NCI-H1694 (cell line): Measurements from ENCODE around the gene TRIB2.
"Not testable (repeated sequence)": the region's sequence is repeated elsewhere in the genome, so short reads cannot be mapped to it uniquely, and the experiment has no call there.

ENCODE experiments used
- DNase-seq: peaks from one replicate; lab custom pipeline; 2025; lab: John Stamatoyannopoulos, UW

TRIB2 gene

DNA sequence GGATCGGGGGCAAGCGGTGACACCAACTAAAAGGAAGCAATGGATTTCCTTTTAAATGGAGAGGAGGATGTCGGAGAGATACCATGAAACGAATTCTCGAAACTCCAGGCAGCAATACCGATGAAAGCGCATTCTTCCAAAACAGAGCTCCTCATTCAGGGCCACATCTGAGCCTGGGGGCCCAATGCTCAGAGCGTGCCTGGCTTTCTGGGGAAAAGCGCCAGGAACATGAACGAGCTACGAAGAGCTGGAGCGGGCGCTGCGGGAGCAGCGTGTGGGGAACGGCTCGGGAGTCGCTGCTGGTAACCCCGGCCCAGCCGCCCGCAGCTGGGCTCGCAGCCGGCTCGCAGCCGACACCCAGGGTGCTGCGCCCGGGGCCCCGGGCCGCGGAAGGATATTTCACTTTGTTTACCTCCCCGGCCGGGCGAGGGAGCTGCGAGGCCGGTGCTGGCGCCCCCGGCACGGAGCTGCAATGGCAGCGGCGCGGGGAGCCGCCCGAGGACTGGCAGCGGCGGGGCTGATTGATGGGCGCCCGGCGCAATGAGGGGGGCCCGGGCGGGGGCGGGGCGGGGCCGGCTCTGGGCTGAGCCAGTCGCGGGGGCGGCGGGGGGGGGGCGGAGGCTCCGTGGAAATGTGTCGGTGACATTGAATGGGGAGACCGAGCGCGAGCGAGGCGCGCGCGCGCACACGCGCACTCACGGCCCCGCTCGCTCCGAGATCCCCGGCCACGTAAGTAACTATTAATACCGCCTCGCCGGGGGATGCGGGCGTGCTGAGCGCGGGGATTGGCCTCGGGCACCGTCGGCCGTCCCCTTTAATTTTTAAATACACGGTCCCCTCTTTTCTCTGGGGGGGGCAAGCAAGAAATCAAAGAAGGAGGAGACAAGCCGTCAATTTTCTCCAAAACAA is at the start of gene TRIB2:
Gene TRIB2 (plus strand): TSS at position 655 of the 909 bp plus-strand sequence. CDS start 1,372 bp downstream, outside the sequence.
- peak; percentile 80 for DNase-seq

DNA sequence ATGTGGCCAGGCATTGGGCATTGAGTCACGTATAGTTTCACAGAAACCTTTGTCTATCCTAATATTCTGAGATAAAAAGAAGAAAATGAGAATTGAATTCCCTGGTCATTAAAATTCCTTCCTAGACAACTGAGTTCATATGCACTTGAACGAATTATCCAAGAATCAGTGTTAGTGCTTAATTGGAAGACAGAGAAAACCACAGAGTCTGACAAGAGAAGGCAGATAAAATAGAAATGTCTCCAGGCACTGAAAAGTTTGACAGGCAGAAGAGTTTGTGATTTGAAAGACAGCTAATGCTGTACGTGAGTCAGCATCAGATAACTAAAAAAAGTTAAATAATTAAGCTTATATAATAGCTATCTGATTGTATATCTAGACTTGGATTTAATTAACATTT is 47.7 kb upstream of the TRIB2 start:
- DNase-seq = no peak

DNA sequence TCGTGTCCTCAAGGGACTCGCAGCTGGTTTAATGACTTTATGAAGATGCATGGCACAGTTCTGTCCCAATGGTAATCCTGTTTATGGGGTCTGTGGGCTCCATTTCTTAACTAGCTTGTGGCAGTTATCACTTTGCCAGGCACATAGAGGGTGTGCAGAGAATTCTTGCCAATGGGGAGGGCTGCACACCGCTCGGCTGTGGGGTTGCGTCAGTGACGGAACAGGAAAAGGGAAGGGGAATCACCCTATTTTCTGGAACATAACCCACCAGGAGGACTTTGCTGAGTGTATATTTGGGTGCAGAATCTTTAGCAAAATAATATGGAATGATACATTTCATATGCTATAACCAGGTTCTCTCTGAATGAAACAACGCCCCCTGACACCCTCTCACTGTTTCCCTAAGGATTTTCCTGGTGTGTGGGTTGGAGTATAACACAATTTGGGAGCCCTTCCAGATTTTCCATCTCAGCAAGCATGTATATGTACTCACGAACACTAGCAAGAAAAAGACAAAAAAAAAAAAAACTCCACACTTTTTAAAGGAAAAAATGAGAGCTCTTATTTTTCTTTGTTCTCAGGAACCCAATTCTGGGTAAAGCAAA is 43.9 kb upstream of the TRIB2 start:
- DNase-seq = no peak

DNA sequence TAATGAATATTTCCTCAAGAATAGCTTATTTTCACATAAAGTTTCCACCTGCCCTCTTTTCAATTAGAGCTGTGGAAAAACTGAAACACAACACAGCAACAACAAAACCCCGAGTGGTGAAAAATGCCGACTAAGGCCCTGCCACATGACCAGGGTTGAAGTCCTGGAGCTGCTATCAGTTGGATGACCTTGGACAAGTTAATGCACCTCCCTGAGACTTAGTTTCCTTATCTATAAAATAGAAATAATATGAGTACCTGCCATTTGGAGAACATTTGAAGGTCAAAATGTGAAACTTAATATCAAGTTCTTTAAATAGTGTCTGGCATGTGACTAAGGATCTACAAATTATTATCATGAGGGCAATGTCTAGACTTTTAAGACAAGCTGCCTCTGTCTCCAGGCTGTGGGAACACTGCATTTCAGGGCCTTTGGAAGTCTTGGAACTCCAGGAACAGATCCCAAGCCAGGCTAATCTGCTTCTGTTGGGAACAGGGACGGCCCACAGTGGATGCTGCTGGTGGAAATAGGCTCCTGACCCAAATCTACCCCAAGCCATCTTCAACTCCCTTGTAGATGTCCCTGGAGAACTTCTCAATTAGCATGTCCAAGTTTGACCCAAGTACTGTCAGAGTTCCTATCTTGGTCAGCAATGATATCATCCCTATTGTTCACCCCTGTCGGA is 42.0 kb upstream of the TRIB2 start:
- DNase-seq = no peak

DNA sequence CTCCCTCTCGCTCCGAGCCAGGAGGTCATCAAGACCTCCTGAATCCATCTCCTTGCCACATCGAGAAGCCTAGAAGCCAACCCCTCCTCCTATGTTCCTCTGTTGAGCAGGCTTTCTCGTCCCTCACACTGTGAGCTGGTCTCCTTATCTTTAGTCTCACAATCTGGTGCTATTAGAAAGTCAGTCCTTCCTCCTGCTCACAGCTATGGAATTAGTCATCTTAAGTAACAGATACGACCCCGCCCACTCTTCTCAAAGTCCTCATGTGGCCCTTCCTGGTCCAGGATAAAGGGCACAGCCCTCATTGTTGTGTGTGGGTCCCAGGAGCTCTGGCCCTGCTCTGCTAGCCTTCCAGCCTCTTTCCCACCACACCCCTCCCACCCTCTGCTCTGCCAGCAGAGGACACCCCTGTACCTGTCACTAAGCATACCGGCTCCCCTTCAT is 41.4 kb upstream of the TRIB2 start:
- no peak for DNase-seq

DNA sequence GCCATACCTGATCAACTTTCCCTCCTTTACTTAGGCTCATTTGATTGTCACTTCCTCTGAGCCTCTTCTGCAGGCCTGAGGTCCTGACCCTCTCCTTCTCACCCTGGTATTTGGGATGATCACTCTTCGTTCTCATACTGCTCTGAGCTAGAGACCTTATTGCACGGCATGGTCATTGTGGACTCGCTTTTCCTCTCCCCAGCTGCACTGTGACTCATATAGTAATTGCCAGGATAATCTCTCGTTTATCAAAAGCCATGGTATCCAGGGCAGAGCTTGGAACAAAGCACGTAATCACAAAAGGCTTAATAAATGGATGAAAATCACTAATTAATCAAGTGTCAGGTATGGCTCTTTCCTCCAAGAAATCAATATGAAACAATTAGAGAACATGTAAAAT is 40.9 kb upstream of the TRIB2 start:
- no peak for DNase-seq

DNA sequence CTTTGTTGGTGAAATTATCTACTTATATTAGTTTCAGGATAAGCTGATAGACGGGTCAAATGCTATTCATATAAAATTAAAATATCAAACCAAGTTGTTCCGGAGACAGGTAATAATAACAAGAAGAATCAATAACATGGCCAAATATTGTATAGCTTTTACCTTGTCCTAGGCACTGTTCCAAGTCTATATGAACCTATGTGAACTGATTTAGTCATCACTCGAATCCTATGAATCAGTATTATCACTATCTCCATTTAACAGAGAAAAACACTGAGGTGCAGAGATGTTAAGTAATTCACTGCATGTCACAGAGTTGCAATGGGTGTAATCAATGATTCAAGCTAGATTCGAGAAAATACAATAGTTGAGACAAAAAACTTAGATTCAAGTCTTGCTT is 40.0 kb upstream of the TRIB2 start:
- no peak for DNase-seq

DNA sequence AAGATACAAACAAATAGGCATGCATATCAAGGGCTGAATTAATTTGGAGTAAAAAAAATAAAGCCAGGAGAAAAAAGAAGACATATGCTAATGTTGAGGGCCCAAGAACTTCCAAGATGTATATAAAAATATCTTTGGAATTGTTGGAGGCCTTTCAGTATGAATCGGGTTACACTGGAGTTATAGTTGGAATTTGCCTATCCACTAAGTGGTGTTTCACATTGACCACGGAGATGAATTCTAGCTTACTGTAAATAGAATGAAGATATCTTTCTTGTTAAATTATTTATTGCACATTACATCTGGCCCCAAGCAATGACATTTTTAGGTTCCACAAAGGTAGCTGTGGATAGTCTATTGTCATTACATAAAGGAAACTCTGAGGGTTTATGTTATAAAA is 38.5 kb upstream of the TRIB2 start:
- DNase-seq = no peak

DNA sequence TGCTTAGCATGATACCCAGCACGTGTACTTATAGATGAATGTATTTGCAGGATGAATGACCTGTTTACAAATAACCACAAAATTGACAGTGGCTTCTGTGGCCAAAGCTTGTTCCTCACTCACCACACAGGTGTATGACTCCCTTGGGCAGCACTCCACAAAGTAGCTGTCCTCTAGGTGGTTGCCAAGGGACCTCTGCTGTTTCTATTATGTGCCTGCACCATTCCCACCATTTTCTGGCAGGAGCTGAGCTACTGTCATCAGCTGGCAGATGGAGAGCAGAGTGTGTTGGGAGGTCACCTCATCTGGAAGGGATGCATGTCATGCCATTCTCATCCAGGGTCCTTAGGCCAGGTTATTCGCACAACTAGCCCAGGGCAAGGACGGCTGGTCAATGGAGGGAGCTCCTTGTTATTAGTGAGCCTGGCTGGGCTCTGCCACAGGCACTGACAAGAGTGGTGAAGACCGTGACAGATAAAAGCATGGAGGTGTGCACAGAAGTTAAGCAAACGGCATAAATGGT is 37.1 kb upstream of the TRIB2 start:
- DNase-seq = no peak

DNA sequence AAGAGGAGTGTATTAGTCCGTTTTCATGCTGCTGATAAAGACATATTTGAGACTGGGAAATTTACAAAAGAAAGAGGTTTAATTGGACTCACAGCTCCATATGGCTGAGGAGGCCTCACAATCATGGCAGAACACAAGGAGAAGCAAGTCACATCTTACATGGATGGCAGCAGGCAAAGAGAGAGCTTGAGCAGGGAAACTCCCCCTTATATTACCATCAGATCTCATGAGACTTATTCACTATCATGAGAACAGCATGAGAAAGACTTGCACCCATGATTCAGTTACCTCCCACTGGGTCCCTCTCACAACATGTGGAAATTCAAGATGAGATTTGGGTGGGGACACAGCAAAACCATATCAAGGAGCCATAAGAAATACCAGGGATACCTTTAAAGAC is 36.6 kb upstream of the TRIB2 start:
- not testable (repeated sequence) for DNase-seq

DNA sequence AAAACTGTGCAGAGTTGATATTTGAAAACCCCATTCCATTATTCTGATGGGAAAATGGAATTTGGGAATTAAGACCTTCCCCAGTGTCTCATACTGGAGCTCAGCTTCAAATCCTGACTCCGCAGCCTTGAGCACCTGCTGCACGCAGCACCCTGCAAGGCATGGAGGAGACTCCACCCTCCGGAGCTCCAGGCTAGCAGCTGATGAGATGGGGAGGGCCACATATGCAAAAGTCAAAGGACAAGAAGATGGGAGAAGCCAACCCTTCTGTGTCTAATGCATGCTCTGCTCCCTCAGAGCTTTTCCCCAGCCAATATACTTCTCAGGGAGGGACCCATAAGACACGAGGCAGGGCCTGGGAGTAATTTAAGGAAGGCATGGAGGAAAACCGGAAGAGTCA is 34.7 kb upstream of the TRIB2 start:
- no peak for DNase-seq

DNA sequence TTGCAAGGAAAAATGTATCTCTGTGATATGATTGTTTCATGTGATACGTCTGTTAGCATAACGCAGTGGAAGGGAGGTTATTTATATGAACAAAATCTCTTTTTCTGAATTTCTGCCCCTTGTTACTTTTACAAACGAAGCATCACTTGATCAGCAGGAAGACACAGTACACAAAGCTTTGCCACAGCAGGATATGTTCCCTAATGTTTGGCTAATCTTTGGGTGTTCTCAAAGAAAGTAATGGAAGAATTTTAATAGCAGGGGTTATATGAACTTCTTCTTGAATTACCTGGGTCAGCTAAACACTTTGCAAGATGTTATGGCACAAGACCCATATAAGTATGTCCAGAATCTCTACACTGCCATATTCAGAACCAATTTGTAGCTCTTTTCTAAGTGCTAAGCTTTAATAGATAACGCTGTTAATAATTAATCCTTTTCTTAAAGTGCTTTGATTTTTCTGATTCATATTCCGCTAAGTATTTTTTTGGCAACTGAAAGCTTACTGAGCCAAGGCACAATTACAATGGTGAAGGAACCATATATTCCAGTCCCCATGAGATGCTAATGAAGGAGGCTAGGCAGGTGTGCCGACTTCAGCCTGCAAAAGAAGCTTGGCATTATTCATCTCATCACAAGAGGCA is 33.2 kb upstream of the TRIB2 start:
- DNase-seq = no peak

DNA sequence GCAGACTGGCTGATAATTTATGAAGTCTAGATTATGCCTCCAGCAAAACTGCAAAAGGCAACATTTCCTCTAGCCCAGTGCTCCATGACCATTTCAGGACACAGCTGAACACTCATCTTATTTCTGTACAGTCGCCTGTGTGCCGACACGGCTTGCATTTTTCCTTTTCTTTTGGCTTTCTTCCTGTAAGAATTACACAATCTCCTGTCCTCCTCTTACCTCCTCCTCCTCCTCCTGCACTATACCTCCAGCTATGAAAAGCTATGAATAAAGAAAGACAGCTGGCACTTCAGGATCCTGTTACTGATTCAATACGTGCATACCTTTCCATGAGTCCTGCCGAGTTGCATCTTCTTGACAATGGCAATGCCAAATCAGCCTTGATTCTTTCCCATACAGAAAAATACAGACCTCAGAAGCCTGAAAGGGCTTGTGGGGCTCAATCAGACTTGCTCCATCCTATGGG is 32.2 kb upstream of the TRIB2 start:
- DNase-seq = no peak

DNA sequence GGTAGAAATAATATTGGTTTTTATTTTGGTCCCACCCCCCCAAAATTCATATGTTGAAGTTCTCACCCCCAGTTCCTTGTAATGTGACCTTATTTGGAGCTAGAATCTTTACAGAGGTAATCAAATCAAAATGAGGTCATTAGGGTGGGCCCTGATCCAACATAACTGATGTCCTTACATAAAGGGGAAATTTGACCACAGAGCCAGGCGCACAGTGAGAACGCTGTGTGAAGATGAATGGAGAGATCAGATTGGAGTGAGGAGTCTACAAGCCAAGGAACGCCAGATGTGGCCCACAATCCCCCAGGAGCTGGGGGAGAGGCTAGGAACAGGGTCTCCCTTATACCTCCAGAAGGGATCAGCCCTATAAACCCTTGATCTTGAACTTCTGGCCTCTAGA is 31.6 kb upstream of the TRIB2 start:
- DNase-seq = no peak

DNA sequence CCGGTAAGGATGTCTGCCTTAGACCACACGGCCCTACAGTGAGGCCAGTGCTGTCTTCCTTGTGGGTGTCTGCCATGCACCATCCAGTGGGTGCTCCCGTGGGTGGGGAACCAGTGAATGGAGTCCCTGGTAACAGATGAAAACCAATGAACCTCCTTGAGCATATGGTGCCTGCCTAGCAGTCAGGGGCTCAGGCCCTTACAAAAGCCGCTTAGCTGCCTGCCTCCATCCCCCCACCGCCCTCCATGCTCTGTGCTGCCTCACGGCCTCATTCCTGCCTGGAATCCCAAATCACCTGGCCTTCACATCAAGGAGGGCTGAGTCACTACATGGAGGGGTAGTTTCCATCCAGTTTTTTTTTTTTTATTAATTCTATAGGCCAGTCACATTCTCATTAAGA is 30.8 kb upstream of the TRIB2 start:
- DNase-seq = no peak

DNA sequence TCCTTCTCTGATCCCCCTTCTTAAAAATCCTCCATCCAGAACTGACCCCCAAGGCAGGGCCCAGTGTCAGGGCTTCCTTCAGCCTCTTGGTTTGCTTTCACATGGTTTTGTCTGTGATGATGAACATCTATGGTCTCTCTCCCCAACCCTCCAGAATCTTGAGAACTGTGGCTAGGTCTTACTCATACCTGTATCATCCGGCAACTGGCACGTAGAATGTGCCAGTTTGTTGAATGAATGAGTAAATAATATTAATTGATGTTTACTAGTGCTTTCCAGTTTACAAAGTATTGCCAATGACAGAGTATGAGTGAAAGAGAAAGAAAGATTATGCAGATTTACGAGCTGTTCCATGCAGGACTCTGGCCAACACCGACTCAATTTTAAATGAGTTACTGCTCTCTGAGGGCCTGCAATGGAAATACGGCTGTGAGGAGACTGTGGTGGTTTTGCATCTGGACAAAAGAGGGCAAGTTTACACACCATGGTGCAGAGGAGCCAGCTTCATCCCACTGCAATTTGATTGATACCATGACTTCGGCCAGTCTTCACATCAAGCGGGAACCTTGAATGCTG is 29.9 kb upstream of the TRIB2 start:
- DNase-seq = no peak

DNA sequence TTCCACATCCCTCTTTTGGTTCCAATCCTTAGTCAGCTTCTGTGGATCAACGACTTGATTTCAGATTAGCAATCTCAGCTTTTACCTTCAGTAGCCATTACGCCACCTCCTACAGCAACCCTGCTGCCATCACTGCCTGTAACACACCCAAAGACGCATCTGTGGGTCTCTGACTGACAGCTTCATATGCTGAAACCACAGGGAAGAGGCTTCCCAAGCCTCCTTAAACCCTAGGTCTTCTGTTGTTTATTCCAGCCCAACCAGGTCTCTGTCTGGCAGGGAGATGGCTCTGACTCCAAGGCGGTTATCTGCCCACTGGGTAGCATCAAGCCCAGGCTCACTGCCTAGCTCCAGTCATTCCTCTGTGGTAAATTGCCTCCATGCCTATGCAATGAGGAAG is 28.6 kb upstream of the TRIB2 start:
- DNase-seq = no peak

DNA sequence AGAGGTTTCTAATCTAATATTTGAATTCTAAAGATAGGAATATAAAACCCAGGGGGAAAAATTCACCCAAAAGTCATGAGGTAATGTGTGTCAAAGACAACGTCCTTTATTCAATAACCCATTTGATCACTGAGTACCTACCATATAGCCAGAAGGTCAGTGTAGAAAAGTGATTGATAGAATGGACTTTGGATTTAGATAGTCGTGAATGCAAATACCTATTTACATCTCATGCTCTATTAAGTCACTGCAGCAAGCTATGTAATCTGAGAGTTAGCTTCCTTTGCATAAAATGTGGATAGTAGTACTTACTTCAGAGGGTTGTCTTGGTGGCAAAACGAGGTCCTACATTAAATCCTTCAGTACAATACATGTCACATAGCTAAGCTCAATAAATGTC is 27.8 kb upstream of the TRIB2 start:
- DNase-seq = no peak

DNA sequence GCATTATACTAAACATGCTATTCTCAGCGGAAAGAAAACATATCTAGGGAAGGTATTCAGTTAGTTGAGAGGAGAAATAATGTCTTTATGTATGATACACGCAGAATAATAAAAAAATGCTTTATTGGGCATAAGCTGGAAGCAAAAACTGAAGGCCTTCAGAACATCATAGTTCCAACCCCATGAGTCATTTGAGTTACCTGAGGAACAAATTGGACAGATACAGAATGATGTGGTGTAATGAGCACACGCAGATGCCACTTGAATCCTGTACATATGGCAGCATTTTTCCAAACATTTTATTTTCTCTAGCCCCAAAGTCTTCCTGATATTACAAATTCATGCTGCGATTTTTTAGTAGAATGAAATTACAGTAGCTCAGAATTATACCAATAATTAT is 23.2 kb upstream of the TRIB2 start:
- DNase-seq = no peak

DNA sequence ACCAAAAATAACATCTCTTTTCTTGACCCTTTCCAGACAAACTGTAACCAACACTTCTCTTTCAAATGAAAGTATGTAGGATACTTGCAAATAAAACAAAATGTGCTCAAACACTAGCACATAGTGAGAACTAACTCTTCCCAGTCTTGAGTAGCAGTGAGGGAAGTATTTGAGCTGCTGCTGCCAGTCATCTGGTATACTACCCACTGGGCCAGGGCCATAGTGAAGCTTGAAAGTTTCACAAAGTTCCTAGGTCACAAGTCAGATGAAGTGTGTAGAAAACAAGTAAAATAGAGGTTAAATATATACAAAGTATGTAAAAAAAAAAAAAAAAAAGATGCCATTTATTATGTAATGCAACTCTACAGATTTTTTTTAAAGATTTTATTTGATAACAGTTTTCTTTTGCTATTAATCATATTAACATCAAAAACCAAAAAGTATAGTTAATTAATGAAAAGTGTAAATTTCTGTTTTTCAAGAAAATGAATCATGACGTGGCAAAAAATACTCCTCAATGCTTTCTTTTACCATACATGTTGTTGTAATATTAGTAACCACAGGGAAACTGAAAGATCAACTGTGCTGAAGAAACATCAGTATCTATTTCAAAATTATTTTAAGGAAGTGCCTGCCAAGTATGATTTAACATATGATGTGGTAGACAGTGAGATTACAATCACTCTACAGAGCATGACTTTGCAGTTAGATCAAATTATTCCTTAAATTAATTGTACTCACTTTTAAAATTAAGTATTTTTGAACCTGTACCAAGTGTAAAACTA is 21.6 kb upstream of the TRIB2 start:
- no peak for DNase-seq

DNA sequence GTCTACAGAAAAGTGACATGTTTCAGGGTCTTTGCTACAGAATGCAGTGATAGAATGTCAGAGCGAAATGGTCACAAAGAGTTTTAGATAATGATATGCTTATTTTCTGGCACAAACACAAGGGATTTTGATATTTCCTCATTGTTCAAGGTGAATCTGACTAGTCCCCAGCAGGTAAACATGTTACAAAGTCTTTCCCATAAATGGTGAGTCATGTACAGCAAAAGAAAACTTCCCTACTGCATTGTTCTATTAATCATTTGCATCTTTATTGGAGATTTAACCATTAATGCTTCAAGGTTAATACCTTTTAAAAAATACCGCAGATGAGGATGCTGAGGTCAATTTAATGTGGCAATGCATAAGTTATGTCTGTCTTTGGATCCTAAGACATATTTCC is 19.1 kb upstream of the TRIB2 start:
- DNase-seq = no peak
